ENCODE measurements around the gene HECTD1. TPM values are rescaled to one million over a fixed set of nuclear protein-coding genes. Genes with fewer than 3 reads are reported as not detected.
A peak's percentile ranks its signal among the peaks of the same experiment; 100 is the strongest.

Gene HECTD1
- total and polyA plus RNA-seq, 2 experiments from 2014 or later = 49.4 to 180 TPM

GRCh38 chr14:31154956-31155355, 52.6 kb downstream of the HECTD1 start:
- no peaks in the 10 kb centered on the region for H3K9me3 ChIP-seq (ENCODE audit: low read depth)
- H3K4me3 ChIP-seq = no peak overlapping the region
- H3K27me3 ChIP-seq = no peaks in the 10 kb centered on the region
- no peak overlapping the region for H3K27ac ChIP-seq
- peaks cover 51% of the 10 kb centered on the region for H3K36me3 ChIP-seq
- no peaks in the 10 kb centered on the region for H3K4me1 ChIP-seq (ENCODE audit: low read depth)
- DNase-seq (ENCODE audit: low read depth in 1 of 2, low spot score in 1 of 2) = no peak
- TF ChIP-seq CTCF (IDR thresholded peaks at IDR 0.05; ENCODE audit: low read depth, low read length) = no peak

- no peak for DNase-seq (ENCODE audit: low read depth in 1 of 2, low spot score in 1 of 2)
- H3K4me3 ChIP-seq = no peak overlapping the region
- H3K36me3 ChIP-seq = peaks cover 70% of the 10 kb centered on the region
- no peaks in the 10 kb centered on the region for H3K27me3 ChIP-seq
- no peak for TF ChIP-seq CTCF (IDR thresholded peaks at IDR 0.05; ENCODE audit: low read depth, low read length)
- no peak overlapping the region for H3K27ac ChIP-seq
- no peaks in the 10 kb centered on the region for H3K9me3 ChIP-seq (ENCODE audit: low read depth)
- no peaks in the 10 kb centered on the region for H3K4me1 ChIP-seq (ENCODE audit: low read depth)
Measured at GRCh38 chr14:31142455-31143087, 65.0 kb downstream of the HECTD1 start.

- no peak for DNase-seq (ENCODE audit: low read depth in 1 of 2, low spot score in 1 of 2)
- peaks cover 77% of the 10 kb centered on the region for H3K36me3 ChIP-seq
- H3K27ac ChIP-seq = no peak overlapping the region
- no peaks in the 10 kb centered on the region for H3K27me3 ChIP-seq
- H3K4me1 ChIP-seq (ENCODE audit: low read depth) = no peaks in the 10 kb centered on the region
- no peak for TF ChIP-seq CTCF (IDR thresholded peaks at IDR 0.05; ENCODE audit: low read depth, low read length)
- H3K9me3 ChIP-seq (ENCODE audit: low read depth) = no peaks in the 10 kb centered on the region
- H3K4me3 ChIP-seq = no peak overlapping the region
Measured at GRCh38 chr14:31139301-31139847, 68.2 kb downstream of the HECTD1 start.

GRCh38 chr14:31138301-31138700, 69.3 kb downstream of the HECTD1 start:
- TF ChIP-seq CTCF (IDR thresholded peaks at IDR 0.05; ENCODE audit: low read depth, low read length) = no peak
- DNase-seq (ENCODE audit: low read depth in 1 of 2, low spot score in 1 of 2) = peak in 1 of 2 donors; percentile 12
- Histone ChIP-seq H3K27me3 (no peaks in the 10 kb centered on the region), H3K36me3 (peaks cover 77% of the 10 kb centered on the region), H3K4me3 (no peak overlapping the region), H3K9me3 (ENCODE audit: low read depth) (no peaks in the 10 kb centered on the region), H3K27ac (no peak overlapping the region), H3K4me1 (ENCODE audit: low read depth) (no peaks in the 10 kb centered on the region)

- H3K9me3 ChIP-seq (ENCODE audit: low read depth) = no peaks in the 10 kb centered on the region
- H3K4me3 ChIP-seq = no peak overlapping the region
- H3K36me3 ChIP-seq = peaks cover 82% of the 10 kb centered on the region
- H3K27me3 ChIP-seq = no peaks in the 10 kb centered on the region
- no peaks in the 10 kb centered on the region for H3K4me1 ChIP-seq (ENCODE audit: low read depth)
- TF ChIP-seq CTCF (IDR thresholded peaks at IDR 0.05; ENCODE audit: low read depth, low read length) = no peak
- no peak for DNase-seq (ENCODE audit: low read depth in 1 of 2, low spot score in 1 of 2)
- H3K27ac ChIP-seq = no peak overlapping the region
Measured at GRCh38 chr14:31137214-31137889, 70.2 kb downstream of the HECTD1 start.
